GM12878 (cell line): Measurements from ENCODE around the gene CTDP1.

Source experiments
- BRCA1 ChIP-seq: IDR thresholded peaks from 2 replicates; pipeline ENCODE4 v1.6.1; 2011; ENCODE audit warnings: low read depth, low read length, improper control_type of control experiment
- CTCF ChIP-seq, 3 experiments: IDR thresholded peaks in 2 of 3; conservative IDR thresholded peaks in 1 of 3; 2 replicates each; pipeline ENCODE4 v1.5.1; 2011; ENCODE audit warnings: low read depth in 3 of 3, low read length in 3 of 3, mild to moderate bottlenecking in 3 of 3, control low read depth in 2 of 3, moderate library complexity in 2 of 3, inconsistent platforms in 1 of 3, mixed read lengths in 1 of 3; ENCODE audit not compliant: control insufficient read depth in 2 of 3, insufficient read depth in 1 of 3; ENCODE audit errors: extremely low read depth in 1 of 3
- EZH2 ChIP-seq: IDR thresholded peaks from 2 replicates; pipeline ENCODE4 v1.6.1; 2012; ENCODE audit warnings: low read depth, mild to moderate bottlenecking, control low read depth, inconsistent platforms, low read length, borderline replicate concordance; ENCODE audit not compliant: control insufficient read depth
- FOXM1 ChIP-seq: IDR thresholded peaks from 2 replicates; pipeline ENCODE4 v1.6.1; 2012; ENCODE audit warnings: low read depth, mild to moderate bottlenecking, inconsistent platforms, low read length, moderate library complexity
- MYC ChIP-seq: IDR thresholded peaks from 2 replicates; pipeline ENCODE4 v1.6.1; 2011; ENCODE audit warnings: mild to moderate bottlenecking, low read length, moderate library complexity, inconsistent platforms; ENCODE audit not compliant: insufficient read depth, insufficient replicate concordance, insufficient read length, severe bottlenecking
- NRF1 ChIP-seq: conservative IDR thresholded peaks from 2 replicates; pipeline ENCODE4 v1.6.1; 2011; ENCODE audit warnings: mild to moderate bottlenecking, low read depth, low read length, improper control_type of control experiment
- POLR2A ChIP-seq: IDR thresholded peaks from 2 replicates; pipeline ENCODE4 v1.6.1; 2011; ENCODE audit warnings: low read depth, mild to moderate bottlenecking, low read length
- TAF1 ChIP-seq: IDR thresholded peaks from 2 replicates; pipeline ENCODE4 v1.6.1; 2011; ENCODE audit warnings: mild to moderate bottlenecking, low read depth, low read length, borderline replicate concordance
- TARDBP ChIP-seq: IDR thresholded peaks from 2 replicates; pipeline ENCODE4 v1.6.1; 2016; ENCODE audit warnings: borderline replicate concordance
- ZNF274 ChIP-seq: IDR thresholded peaks from one replicate; pipeline ENCODE4 v1.8.0; 2011; ENCODE audit not compliant: insufficient read length, insufficient read depth

GRCh38 chr18:79774111-79774510, 94.5 kb downstream of the CTDP1 start:
- TF ChIP-seq CTCF (IDR thresholded peaks at IDR 0.05 in 2 of 3, conservative IDR thresholded peaks at IDR 0.05 in 1 of 3; ENCODE audit: control insufficient read depth in 2 of 3, extremely low read depth in 1 of 3, insufficient read depth in 1 of 3, low read depth in 3 of 3, low read length in 3 of 3) (no peak), EZH2 (no peak), ZNF274 (no peak), TARDBP (no peak), NRF1 (no peak), MYC (no peak), POLR2A (no peak), FOXM1 (no peak), TAF1 (no peak), BRCA1 (no peak)
